Activated B cell treated with CpG ODN at 0.5 μM for 24 hours (primary cell): Measurements from ENCODE around the gene CMIP. TPM values are rescaled to one million over a fixed set of nuclear protein-coding genes. Genes with fewer than 3 reads are reported as not detected.
A peak's percentile ranks its signal among the peaks of the same experiment; 100 is the strongest.

Experiments used
- ATAC-seq: fragments of 200-7000 bp; cut with Tn5 transposase; one replicate; pipeline ENCODE4 v1.10.0; 2021; ENCODE audit warnings: low read depth, mild to moderate bottlenecking, moderate library complexity
- CTCF ChIA-PET: fragments of 350-600 bp; sonication (Branson Sonifier 250); formaldehyde crosslinking; loops from one replicate; lab custom pipeline; 2021; ENCODE audit warnings: antibody characterized with exemption; lab: Charles Lee
- POLR2A ChIA-PET: fragments of 350-600 bp; sonication (Branson Sonifier 250); formaldehyde crosslinking; loops from one replicate; lab custom pipeline; 2021; ENCODE audit warnings: antibody characterized with exemption; lab: Charles Lee
- DNase-seq: peaks from one replicate; pipeline ENCODE4 v3.0.0; 2022
- H3K27ac Mint-ChIP-seq: one replicate; pipeline ENCODE4 v1.8.0; 2020; ENCODE audit warnings: mixed read lengths
- H3K27me3 Mint-ChIP-seq: one replicate; pipeline ENCODE4 v1.8.0; 2021; ENCODE audit warnings: mixed read lengths
- H3K36me3 Mint-ChIP-seq: one replicate; pipeline ENCODE4 v1.8.0; 2021; ENCODE audit warnings: low read depth, mixed read lengths
- H3K4me1 Mint-ChIP-seq: one replicate; pipeline ENCODE4 v1.8.0; 2021; ENCODE audit warnings: mixed read lengths
- H3K4me3 Mint-ChIP-seq: one replicate; pipeline ENCODE4 v1.8.0; 2020; ENCODE audit warnings: mild to moderate bottlenecking, mixed read lengths
- H3K9me3 Mint-ChIP-seq: one replicate; pipeline ENCODE4 v1.8.0; 2020; ENCODE audit warnings: mixed read lengths
- intact Hi-C: fragments of 100-400 bp; cut with micrococcal nuclease; formaldehyde crosslinking; loops from one replicate; pipeline ENCODE4 v1.15.1; 2024
- total RNA-seq: library from RNA; stranded (reverse); gene quantifications from 2 replicates; pipeline ENCODE4 v1.2.3, GENCODE V29; 2022
- TF ChIP-seq, protein P1 (sequence below): fragments of 200-600 bp; IDR thresholded peaks from one replicate; pipeline ENCODE4 v1.8.0; 2022; ENCODE audit warnings: antibody characterized with exemption, mild to moderate bottlenecking

The CMIP gene
- total RNA-seq, 1 donor from 2014 or later = 76.3 TPM

DNA sequence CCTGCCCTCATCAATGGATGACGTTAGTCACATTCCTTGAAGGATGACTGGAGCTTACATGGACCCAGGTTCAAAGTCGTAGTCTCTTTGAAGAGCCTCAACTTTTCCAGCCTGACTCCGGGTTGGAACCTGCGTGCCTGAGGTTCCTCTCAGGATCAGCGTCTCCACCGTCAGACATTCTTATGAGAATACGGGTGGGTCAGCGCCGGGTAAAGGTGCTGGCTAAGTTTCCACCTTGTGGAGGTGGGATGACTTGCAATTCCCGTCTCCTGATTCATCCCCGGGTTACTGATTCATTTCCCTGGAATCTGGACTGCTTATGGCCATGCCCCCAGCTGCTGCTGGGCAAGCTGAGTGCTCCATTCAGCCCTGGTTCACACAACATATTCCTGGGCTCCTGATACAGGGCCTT lies 38.9 kb upstream of the CMIP start:
- ATAC-seq = no peak
- Mint-ChIP-seq H3K36me3 (no peaks in the 10 kb centered on the region), H3K4me3 (no peak overlapping the region), H3K27ac (no peak overlapping the region), H3K9me3 (no peaks in the 10 kb centered on the region), H3K27me3 (peaks cover 13% of the 10 kb centered on the region), H3K4me1 (peaks cover 3% of the 10 kb centered on the region)
- TF ChIP-seq, protein P1, sequence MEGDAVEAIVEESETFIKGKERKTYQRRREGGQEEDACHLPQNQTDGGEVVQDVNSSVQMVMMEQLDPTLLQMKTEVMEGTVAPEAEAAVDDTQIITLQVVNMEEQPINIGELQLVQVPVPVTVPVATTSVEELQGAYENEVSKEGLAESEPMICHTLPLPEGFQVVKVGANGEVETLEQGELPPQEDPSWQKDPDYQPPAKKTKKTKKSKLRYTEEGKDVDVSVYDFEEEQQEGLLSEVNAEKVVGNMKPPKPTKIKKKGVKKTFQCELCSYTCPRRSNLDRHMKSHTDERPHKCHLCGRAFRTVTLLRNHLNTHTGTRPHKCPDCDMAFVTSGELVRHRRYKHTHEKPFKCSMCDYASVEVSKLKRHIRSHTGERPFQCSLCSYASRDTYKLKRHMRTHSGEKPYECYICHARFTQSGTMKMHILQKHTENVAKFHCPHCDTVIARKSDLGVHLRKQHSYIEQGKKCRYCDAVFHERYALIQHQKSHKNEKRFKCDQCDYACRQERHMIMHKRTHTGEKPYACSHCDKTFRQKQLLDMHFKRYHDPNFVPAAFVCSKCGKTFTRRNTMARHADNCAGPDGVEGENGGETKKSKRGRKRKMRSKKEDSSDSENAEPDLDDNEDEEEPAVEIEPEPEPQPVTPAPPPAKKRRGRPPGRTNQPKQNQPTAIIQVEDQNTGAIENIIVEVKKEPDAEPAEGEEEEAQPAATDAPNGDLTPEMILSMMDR = no peak
- no peak for DNase-seq
- POLR2A ChIA-PET = no interaction called here
- intact Hi-C loops = no loop called here
- CTCF ChIA-PET = interaction anchor here (1.3 kb wide), 1 partner anchor 219 kb away, joined by 4 read pairs; no protein-coding TSS in a partner anchor

DNA sequence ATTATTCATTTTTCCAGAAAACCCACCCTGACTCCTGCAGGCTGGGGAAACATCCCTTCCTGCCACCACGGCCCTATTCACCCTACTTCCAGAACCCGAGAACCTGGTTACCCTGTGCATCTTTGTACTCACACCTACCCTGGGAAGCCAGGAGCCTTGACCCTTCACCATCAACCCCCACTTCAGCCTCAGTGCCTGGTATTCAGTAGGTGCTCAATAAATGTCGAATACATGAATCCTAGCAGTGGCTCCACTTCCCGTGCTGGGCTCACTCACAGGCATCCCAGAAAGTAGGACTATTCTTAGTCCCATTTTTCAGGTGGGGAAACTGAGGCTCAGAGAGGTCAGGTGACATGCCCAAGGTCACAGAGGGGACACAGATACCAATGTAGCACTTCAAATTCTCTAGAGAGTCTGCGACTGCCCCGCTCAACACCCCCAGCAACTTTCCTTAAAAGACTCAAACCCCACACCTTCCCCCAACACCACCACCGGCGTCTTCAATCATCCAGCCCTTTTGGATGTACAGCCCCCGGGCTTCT lies 36.1 kb upstream of the CMIP start:
- ATAC-seq (no peak), DNase-seq (no peak)
- H3K27ac Mint-ChIP-seq = peak overlapping the region; percentile 35
- TF ChIP-seq, protein P1 = no peak
- H3K4me3 Mint-ChIP-seq = no peak overlapping the region
- ChIA-PET CTCF (no interaction called here), POLR2A (interaction anchor here (0.6 kb wide), 1 partner anchor 240 kb away, joined by 6 read pairs; no protein-coding TSS in a partner anchor)
- peaks cover 10% of the 10 kb centered on the region for H3K27me3 Mint-ChIP-seq
- H3K4me1 Mint-ChIP-seq = peaks cover 1% of the 10 kb centered on the region
- intact Hi-C loops = no loop called here
- no peaks in the 10 kb centered on the region for H3K9me3 Mint-ChIP-seq
- no peaks in the 10 kb centered on the region for H3K36me3 Mint-ChIP-seq

DNA sequence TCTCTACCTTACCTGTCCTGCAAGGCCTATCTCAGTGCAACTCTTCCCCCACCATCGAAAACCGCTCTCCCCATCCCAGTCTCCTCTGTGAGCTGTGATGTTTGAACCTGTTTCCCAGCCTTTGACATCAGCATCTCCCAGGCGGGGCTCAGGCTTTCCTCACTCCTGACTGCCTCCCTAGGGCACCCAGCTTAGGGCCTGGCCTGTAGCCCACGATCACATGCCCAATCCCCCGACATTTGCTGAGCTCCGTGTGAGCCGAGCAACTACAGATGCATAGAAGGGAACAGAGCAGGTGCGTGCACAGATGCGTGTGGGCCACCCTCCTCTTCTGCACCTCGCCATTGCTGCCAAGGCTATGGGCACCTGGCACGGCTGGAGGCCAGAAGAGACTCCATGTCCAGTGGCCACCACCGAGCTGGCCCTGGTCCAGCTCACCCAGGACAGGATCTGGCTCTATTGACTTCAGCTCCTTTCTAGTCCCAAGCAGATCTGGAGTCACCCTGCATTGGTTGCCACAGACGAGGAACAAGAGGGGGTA lies 35.5 kb upstream of the CMIP start:
- CTCF ChIA-PET = no interaction called here
- Mint-ChIP-seq H3K4me3 (no peak overlapping the region), H3K36me3 (no peaks in the 10 kb centered on the region), H3K4me1 (no peaks in the 10 kb centered on the region), H3K9me3 (no peaks in the 10 kb centered on the region), H3K27me3 (peaks cover 10% of the 10 kb centered on the region), H3K27ac (no peak overlapping the region)
- intact Hi-C loops = no loop called here
- POLR2A ChIA-PET = interaction anchor here (0.6 kb wide), 1 partner anchor 19 kb away, joined by 3 read pairs; no protein-coding TSS in a partner anchor
- DNase-seq (no peak), ATAC-seq (no peak)
- TF ChIP-seq, protein P1 = no peak

DNA sequence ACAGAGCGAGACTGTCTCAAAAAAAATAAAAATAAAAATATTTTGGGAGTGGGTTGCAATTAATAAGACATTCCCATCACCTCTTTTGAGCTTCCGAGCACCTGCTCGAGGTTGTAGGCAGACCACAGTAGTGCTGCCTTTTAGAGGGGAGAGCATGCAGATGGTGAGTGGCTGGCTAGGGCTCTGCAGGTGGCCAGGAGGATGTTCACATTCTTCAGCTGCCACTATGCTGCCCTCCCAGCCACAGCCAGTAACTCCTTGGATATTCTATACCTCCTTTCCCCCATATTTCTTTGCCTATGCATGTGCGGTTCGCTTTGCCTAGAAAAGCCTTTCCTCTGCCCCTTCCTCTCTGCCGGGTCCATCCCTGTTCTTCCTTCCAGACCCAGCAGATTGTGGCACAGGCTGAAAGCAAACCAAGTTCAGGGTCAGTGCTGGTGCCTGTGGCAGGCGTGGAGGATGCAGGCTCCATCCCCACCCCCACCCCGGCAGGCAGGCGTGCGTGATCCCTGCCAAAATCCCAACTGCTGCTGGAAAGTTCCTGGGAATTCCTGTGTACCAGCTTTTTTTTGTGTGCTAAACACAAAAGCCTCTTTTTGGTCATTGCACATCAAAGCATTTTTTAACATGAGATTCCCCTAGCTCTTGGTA lies 33.8 kb upstream of the CMIP start:
- H3K4me3 Mint-ChIP-seq = no peak overlapping the region
- intact Hi-C loops = no loop called here
- ChIA-PET POLR2A (interaction anchor here (0.7 to 0.8 kb wide), 2 partner anchors 93 to 95 kb away, joined by 4 to 6 read pairs; no protein-coding TSS in a partner anchor), CTCF (interaction anchor here (1.0 kb wide), 1 partner anchor 287 kb away, joined by 3 read pairs; no protein-coding TSS in a partner anchor)
- DNase-seq = no peak
- H3K27ac Mint-ChIP-seq = no peak overlapping the region
- no peak for ATAC-seq
- TF ChIP-seq, protein P1 = no peak
- H3K27me3 Mint-ChIP-seq = peaks cover 10% of the 10 kb centered on the region
- H3K4me1 Mint-ChIP-seq = peaks cover 4% of the 10 kb centered on the region
- H3K36me3 Mint-ChIP-seq = no peaks in the 10 kb centered on the region
- H3K9me3 Mint-ChIP-seq = no peaks in the 10 kb centered on the region
